DND-41 (cell line): ENCODE data around the gene NLE1.
"Not testable (repeated sequence)": the region's sequence is repeated elsewhere in the genome, so short reads cannot be mapped to it uniquely, and the experiment has no call there.

Experiments
- ATAC-seq: fragments of 200-7000 bp; cut with Tn5 transposase; 3 replicates; pipeline ENCODE4 v1.9.1; 2021; ENCODE audit warnings: low read depth; ENCODE audit not compliant: insufficient read depth
- DNase-seq: peaks from one replicate; pipeline ENCODE4 v3.0.0-alpha.2; 2020
- H2AFZ ChIP-seq: 2 replicates; pipeline ENCODE4 v1.6.0; 2012; ENCODE audit warnings: low read depth, low read length
- H3K27ac ChIP-seq: 2 replicates; pipeline ENCODE4 v1.5.1; 2012; ENCODE audit warnings: low read length, inconsistent platforms
- H3K27me3 ChIP-seq: fragments of 200-600 bp; sonication (generic); 2 replicates; pipeline ENCODE4 v1.6.0; 2012; ENCODE audit warnings: low read length, mild to moderate bottlenecking, inconsistent platforms; ENCODE audit not compliant: insufficient read depth, poor library complexity
- H3K36me3 ChIP-seq: 2 replicates; pipeline ENCODE4 v1.5.1; 2012; ENCODE audit warnings: low read length, inconsistent platforms; ENCODE audit not compliant: insufficient read depth
- H3K4me1 ChIP-seq: 2 replicates; pipeline ENCODE4 v1.5.1; 2012; ENCODE audit warnings: mild to moderate bottlenecking, low read length; ENCODE audit not compliant: insufficient read depth
- H3K4me2 ChIP-seq: 2 replicates; pipeline ENCODE4 v1.6.0; 2012; ENCODE audit warnings: mild to moderate bottlenecking, moderate library complexity, low read length, inconsistent platforms; ENCODE audit not compliant: insufficient read depth
- H3K4me3 ChIP-seq, 2 experiments: fragments of 200-600 bp in 1 of 2; shearing (Covaris generic) in 1 of 2; 2 replicates each; pipeline ENCODE4 v1.5.1; 2012 to 2016; ENCODE audit warnings: inconsistent platforms in 2 of 2, low read length in 2 of 2, mild to moderate bottlenecking in 2 of 2, low read depth in 1 of 2, moderate library complexity in 1 of 2
- H3K79me2 ChIP-seq: 2 replicates; pipeline ENCODE4 v1.6.0; 2012; ENCODE audit warnings: low read length, inconsistent platforms; ENCODE audit not compliant: insufficient read depth
- H3K9ac ChIP-seq: 2 replicates; pipeline ENCODE4 v1.6.0; 2012; ENCODE audit warnings: low read depth, mild to moderate bottlenecking, inconsistent platforms, low read length, moderate library complexity
- H3K9me3 ChIP-seq: 2 replicates; pipeline ENCODE4 v1.5.1; 2012; ENCODE audit warnings: low read length, moderate library complexity, mild to moderate bottlenecking, inconsistent platforms; ENCODE audit not compliant: insufficient read depth, severe bottlenecking
- H4K20me1 ChIP-seq: 2 replicates; pipeline ENCODE4 v1.6.0; 2012; ENCODE audit warnings: low read length; ENCODE audit not compliant: insufficient read depth
- EZH2 ChIP-seq: IDR thresholded peaks from 3 replicates; pipeline ENCODE4 v1.6.1; 2012; ENCODE audit warnings: borderline replicate concordance, low read depth, mild to moderate bottlenecking, moderate library complexity, low read length, inconsistent platforms; ENCODE audit not compliant: severe bottlenecking
- TF ChIP-seq, protein P1 (sequence below): IDR thresholded peaks from 2 replicates; pipeline ENCODE4 v1.5.1; 2012; ENCODE audit warnings: borderline replicate concordance, low read length, moderate library complexity, mild to moderate bottlenecking; ENCODE audit not compliant: poor library complexity, severe bottlenecking; ENCODE audit errors: extremely low read depth

NLE1 gene

DNA sequence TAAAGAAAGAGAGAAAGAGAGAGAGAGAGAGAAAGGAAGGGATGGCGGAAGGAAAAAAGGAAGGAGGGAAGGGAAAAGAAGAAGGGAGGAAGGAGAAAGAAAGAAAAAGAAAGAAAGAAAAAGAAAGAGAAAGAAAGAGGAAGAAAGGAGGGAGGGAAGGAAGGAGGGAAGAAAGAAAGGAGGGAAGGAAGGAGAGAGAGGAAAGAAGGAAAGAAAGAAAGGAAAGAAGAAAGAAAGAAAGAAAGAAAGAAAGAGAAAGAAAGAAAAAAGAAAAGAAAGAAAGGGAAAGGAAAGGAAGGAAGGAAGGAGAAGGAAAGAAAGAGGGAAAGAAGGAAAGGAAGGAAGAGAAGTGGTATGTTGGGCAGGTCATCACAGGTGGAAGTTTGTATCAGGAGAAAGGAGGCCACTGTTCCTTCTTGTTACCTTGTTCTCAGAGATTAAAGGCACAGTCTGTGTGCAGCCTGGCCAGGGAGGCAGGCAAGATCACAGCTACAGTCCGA lies 32.8 kb upstream of the NLE1 start:
- Histone ChIP-seq H4K20me1 (no peaks in the 10 kb centered on the region), H2AFZ (no peak overlapping the region), H3K27ac (no peak overlapping the region), H3K27me3 (no peaks in the 10 kb centered on the region), H3K36me3 (no peaks in the 10 kb centered on the region), H3K4me1 (peaks cover 5% of the 10 kb centered on the region; the same call in 1 of the 2 replicates), H3K79me2 (no peaks in the 10 kb centered on the region), H3K4me3 (no peak overlapping the region), H3K4me2 (no peak overlapping the region), H3K9ac (no peak overlapping the region), H3K9me3 (no peaks in the 10 kb centered on the region)
- DNase-seq (no peak), ATAC-seq (no peak)
- TF ChIP-seq, protein P1, sequence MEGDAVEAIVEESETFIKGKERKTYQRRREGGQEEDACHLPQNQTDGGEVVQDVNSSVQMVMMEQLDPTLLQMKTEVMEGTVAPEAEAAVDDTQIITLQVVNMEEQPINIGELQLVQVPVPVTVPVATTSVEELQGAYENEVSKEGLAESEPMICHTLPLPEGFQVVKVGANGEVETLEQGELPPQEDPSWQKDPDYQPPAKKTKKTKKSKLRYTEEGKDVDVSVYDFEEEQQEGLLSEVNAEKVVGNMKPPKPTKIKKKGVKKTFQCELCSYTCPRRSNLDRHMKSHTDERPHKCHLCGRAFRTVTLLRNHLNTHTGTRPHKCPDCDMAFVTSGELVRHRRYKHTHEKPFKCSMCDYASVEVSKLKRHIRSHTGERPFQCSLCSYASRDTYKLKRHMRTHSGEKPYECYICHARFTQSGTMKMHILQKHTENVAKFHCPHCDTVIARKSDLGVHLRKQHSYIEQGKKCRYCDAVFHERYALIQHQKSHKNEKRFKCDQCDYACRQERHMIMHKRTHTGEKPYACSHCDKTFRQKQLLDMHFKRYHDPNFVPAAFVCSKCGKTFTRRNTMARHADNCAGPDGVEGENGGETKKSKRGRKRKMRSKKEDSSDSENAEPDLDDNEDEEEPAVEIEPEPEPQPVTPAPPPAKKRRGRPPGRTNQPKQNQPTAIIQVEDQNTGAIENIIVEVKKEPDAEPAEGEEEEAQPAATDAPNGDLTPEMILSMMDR: no peak
- TF ChIP-seq EZH2: no peak

GRCh38 chr17:35172321-35172720 lies 30.2 kb upstream of the NLE1 start:
- not testable (repeated sequence) for H3K36me3 ChIP-seq, H3K4me2 ChIP-seq, H3K27ac ChIP-seq, H3K4me3 ChIP-seq, H3K9me3 ChIP-seq, H3K27me3 ChIP-seq, DNase-seq, H4K20me1 ChIP-seq, H2AFZ ChIP-seq, H3K9ac ChIP-seq, H3K79me2 ChIP-seq, ATAC-seq, H3K4me1 ChIP-seq

DNA sequence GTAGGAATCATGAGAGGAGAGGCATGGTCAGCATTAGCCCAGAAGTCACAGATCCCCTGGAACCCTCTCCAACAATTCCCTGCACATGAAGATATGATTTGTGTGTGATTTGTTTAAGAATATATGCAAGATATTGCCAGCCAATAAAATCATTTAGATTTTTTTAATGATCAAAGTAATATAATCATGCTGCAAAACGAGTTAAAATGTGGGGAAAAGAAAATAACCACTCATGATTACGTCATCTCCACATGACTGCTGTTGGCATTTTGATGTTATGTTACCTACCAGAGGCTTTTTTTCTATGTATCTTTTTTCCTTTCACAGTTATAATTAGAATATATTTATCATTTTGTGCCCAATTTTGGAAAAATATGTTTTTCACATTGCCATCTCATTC lies 29.7 kb upstream of the NLE1 start:
- Histone ChIP-seq H3K9me3 (no peaks in the 10 kb centered on the region), H3K4me2 (no peak overlapping the region), H4K20me1 (no peaks in the 10 kb centered on the region), H3K27me3 (no peaks in the 10 kb centered on the region), H2AFZ (no peak overlapping the region), H3K79me2 (no peaks in the 10 kb centered on the region), H3K27ac (no peak overlapping the region), H3K4me3 (no peak overlapping the region), H3K9ac (no peak overlapping the region), H3K36me3 (no peaks in the 10 kb centered on the region), H3K4me1 (peaks cover 5% of the 10 kb centered on the region; the same call in 1 of the 2 replicates)
- ATAC-seq (0 out of 3 replicates have a peak, but pooled peaks have one; percentile 12), DNase-seq (no peak)
- TF ChIP-seq EZH2: no peak
- TF ChIP-seq, protein P1: no peak

DNA sequence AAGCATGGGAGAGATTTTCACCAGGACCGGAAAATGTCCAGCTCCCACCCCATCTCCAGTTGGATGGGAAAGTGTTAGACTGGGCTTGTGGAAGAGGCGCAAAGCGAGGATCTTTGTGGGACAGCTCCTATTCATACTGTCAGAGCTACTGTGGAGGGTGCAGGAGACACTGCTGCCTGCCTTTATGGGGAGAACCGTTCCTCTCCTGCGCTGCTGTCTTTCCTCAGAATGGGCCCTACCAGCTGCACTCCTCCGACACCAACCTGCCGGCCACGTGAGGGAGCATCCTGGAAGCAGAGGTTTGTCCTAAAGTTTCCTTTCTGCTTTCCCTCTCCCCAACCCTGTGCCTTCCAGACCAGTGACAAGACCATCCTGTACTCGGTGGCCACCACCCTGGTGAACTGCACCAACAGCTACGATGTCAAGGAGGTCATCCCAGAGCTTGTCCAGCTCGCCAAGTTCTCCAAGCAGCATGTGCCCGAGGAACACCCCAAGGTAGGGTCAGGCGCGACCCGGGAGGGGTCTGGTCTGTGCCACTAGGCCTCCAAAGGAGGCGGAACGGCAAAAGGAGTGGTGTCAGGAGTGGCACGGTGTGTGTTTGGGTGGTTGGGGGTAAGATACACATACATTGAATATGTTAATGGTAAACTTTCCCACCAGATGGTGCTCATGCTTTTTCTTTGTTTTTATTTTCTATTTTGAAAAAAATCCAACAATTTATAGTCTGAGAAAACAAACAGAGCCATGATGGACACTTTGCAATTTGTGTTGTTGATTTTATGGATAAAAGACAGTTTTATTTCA lies 29.1 kb upstream of the NLE1 start:
- no peak overlapping the region for H2AFZ ChIP-seq

More for the DNA sequence above, 29.1 kb upstream of the NLE1 start:
- no peak overlapping the region for H3K4me2 ChIP-seq
- no peak for TF ChIP-seq EZH2
- TF ChIP-seq, protein P1: peak; percentile 56
- no peaks in the 10 kb centered on the region for H4K20me1 ChIP-seq
- no peak overlapping the region for H3K9ac ChIP-seq
- no peaks in the 10 kb centered on the region for H3K27me3 ChIP-seq
- no peak overlapping the region for H3K4me3 ChIP-seq
- peaks cover 5% of the 10 kb centered on the region; the same call in 1 of the 2 replicates for H3K4me1 ChIP-seq
- DNase-seq (peak; percentile 16), ATAC-seq (peak; percentile 80)
- no peaks in the 10 kb centered on the region for H3K36me3 ChIP-seq
- no peaks in the 10 kb centered on the region for H3K9me3 ChIP-seq
- H3K79me2 ChIP-seq: no peaks in the 10 kb centered on the region
- no peak overlapping the region for H3K27ac ChIP-seq
